ENCODE measurements around the gene LRRC74A.

Gene LRRC74A
- 0 to 2.4 (median 0.04) reads per million in 17 experiments for total RNA-seq

GRCh38 chr14:76826122-76826521 is at the start of gene LRRC74A:
LRRC74A (plus strand) TSS chr14:76826408; CDS start chr14:76826698, 290 bp downstream.
- DNase-seq: peak; percentile 28 to 52 (median 40)

- peak; percentile 45 to 79 (median 70) for DNase-seq
These were observed 49.6 kb upstream of the LRRC74A start for GRCh38 chr14:76776428-76777251.

- DNase-seq: no peak
These were observed 48.5 kb upstream of the LRRC74A start for GRCh38 chr14:76777721-76778120.

GRCh38 chr14:76778546-76779215 is 47.5 kb upstream of the LRRC74A start:
- DNase-seq: no peak

GRCh38 chr14:76779221-76780057 is 46.8 kb upstream of the LRRC74A start:
- no peak for DNase-seq

- DNase-seq: no peak
These were observed 46.2 kb upstream of the LRRC74A start for GRCh38 chr14:76780058-76780345.

- no peak for DNase-seq
These were observed 45.8 kb upstream of the LRRC74A start for GRCh38 chr14:76780360-76780759.

- peak in 2 of 4 experiments; percentile 24 to 33 for DNase-seq
These were observed 45.1 kb upstream of the LRRC74A start for GRCh38 chr14:76780875-76781647.

GRCh38 chr14:76781648-76782051 is 44.6 kb upstream of the LRRC74A start:
- no peak for DNase-seq

GRCh38 chr14:76782115-76782884 is 43.9 kb upstream of the LRRC74A start:
- DNase-seq: no peak

GRCh38 chr14:76782885-76783566 is 43.2 kb upstream of the LRRC74A start:
- peak in 3 of 4 experiments; percentile 24 to 43 (median 38) for DNase-seq

GRCh38 chr14:76784266-76784874 is 41.8 kb upstream of the LRRC74A start:
- DNase-seq: no peak

- DNase-seq: peak; percentile 87 to 92 (median 90)
These were observed 41.3 kb upstream of the LRRC74A start for GRCh38 chr14:76784881-76785280.

GRCh38 chr14:76786601-76787000 is 39.6 kb upstream of the LRRC74A start:
- no peak for DNase-seq

- DNase-seq: no peak
These were observed 33.8 kb upstream of the LRRC74A start for GRCh38 chr14:76792422-76792821.

- no peak for DNase-seq
These were observed 32.9 kb upstream of the LRRC74A start for GRCh38 chr14:76793324-76793723.

GRCh38 chr14:76793956-76794355 is 32.3 kb upstream of the LRRC74A start:
- no peak for DNase-seq

GRCh38 chr14:76806446-76806845 is 19.8 kb upstream of the LRRC74A start:
- DNase-seq: no peak

GRCh38 chr14:76808011-76808410 is 18.2 kb upstream of the LRRC74A start:
- DNase-seq: peak; percentile 41 to 64 (median 56)

- DNase-seq: no peak
These were observed 17.2 kb upstream of the LRRC74A start for GRCh38 chr14:76808990-76809389.

Measured in suppressor macrophage (primary cell).